Measurements from ENCODE around the gene TSHZ2.

GRCh38 chr20:53503517-53503919 lies 531.4 kb downstream of the TSHZ2 start:
- TF ChIP-seq, protein P1, sequence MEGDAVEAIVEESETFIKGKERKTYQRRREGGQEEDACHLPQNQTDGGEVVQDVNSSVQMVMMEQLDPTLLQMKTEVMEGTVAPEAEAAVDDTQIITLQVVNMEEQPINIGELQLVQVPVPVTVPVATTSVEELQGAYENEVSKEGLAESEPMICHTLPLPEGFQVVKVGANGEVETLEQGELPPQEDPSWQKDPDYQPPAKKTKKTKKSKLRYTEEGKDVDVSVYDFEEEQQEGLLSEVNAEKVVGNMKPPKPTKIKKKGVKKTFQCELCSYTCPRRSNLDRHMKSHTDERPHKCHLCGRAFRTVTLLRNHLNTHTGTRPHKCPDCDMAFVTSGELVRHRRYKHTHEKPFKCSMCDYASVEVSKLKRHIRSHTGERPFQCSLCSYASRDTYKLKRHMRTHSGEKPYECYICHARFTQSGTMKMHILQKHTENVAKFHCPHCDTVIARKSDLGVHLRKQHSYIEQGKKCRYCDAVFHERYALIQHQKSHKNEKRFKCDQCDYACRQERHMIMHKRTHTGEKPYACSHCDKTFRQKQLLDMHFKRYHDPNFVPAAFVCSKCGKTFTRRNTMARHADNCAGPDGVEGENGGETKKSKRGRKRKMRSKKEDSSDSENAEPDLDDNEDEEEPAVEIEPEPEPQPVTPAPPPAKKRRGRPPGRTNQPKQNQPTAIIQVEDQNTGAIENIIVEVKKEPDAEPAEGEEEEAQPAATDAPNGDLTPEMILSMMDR (IDR thresholded peaks at IDR 0.05 in 2 of 3, conservative IDR thresholded peaks at IDR 0.05 in 1 of 3; ENCODE audit: borderline replicate concordance in 1 of 3, insufficient read depth in 1 of 3, low read depth in 2 of 3, low read length in 2 of 3) = no peak
- TF ChIP-seq EZH2phosphoT487 (IDR thresholded peaks at IDR 0.05; ENCODE audit: borderline replicate concordance) (no peak), TCF7L2 (IDR thresholded peaks at IDR 0.05; ENCODE audit: borderline replicate concordance, extremely low read depth, insufficient read depth, insufficient read length) (no peak), JUND (IDR thresholded peaks at IDR 0.05) (no peak), POLR2AphosphoS5 (IDR thresholded peaks at IDR 0.05; ENCODE audit: low read depth, low read length) (no peak), POLR2A (IDR thresholded peaks at IDR 0.05; ENCODE audit: borderline replicate concordance, extremely low read depth, insufficient read depth, insufficient read length) (no peak), RAD21 (IDR thresholded peaks at IDR 0.05; ENCODE audit: low read depth) (no peak), SP1 (IDR thresholded peaks at IDR 0.05; ENCODE audit: low read depth) (no peak), SRF (IDR thresholded peaks at IDR 0.05; ENCODE audit: low read depth) (no peak), ZFX (IDR thresholded peaks at IDR 0.05) (no peak), MAX (IDR thresholded peaks at IDR 0.05) (no peak)

Measured in HCT116 (cell line).